ENCODE results near the gene ANTXR2.

The ANTXR2 gene

DNA sequence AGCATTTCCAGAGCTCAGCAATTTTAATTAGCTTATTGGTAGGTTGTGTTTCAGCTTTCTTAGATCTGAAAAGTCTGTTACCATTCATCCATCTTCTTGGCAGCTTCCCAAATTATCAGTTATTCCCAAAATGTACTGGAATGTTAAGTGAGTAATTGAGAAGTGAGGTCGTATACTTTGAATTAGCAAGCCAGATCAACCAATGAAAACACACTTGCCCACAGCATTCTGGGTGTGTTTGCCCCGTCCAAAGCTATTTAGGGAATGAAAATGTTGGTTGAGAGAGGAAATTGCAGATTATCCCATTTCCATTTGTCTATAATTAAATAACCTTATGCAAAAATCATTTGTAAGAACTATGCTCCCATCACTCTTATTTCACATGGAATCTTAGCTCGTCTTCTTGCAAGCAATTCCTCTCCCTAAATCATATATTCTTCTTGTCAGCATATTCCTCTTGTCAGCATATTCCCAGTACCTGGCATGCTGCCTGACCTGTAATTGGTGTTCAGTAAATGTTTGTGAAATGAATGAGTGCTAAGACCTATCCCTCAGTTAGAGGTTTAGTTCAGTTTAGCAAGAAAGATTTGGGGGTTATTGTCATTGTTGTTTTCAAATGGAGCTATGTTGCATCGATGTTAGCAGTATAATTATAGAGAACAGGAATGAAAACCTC is 23.3 kb upstream of the ANTXR2 start:
- no peak for TF ChIP-seq CREB1 (IDR thresholded peaks at IDR 0.05; ENCODE audit: low read depth)
- TF ChIP-seq CEBPB (IDR thresholded peaks at IDR 0.05): no peak
- TF ChIP-seq, protein P1, sequence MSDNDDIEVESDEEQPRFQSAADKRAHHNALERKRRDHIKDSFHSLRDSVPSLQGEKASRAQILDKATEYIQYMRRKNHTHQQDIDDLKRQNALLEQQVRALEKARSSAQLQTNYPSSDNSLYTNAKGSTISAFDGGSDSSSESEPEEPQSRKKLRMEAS (IDR thresholded peaks at IDR 0.05): no peak
- TF ChIP-seq EGR1 (IDR thresholded peaks at IDR 0.05): no peak
- no peak for TF ChIP-seq TCF12 (IDR thresholded peaks at IDR 0.05; ENCODE audit: low read depth)
- TF ChIP-seq ZBTB7A (IDR thresholded peaks at IDR 0.05; ENCODE audit: low read depth): no peak
- TF ChIP-seq TEAD4 (IDR thresholded peaks at IDR 0.05): no peak
- no peak for TF ChIP-seq TAF1 (IDR thresholded peaks at IDR 0.05; ENCODE audit: low read depth)
- TF ChIP-seq, protein P2, sequence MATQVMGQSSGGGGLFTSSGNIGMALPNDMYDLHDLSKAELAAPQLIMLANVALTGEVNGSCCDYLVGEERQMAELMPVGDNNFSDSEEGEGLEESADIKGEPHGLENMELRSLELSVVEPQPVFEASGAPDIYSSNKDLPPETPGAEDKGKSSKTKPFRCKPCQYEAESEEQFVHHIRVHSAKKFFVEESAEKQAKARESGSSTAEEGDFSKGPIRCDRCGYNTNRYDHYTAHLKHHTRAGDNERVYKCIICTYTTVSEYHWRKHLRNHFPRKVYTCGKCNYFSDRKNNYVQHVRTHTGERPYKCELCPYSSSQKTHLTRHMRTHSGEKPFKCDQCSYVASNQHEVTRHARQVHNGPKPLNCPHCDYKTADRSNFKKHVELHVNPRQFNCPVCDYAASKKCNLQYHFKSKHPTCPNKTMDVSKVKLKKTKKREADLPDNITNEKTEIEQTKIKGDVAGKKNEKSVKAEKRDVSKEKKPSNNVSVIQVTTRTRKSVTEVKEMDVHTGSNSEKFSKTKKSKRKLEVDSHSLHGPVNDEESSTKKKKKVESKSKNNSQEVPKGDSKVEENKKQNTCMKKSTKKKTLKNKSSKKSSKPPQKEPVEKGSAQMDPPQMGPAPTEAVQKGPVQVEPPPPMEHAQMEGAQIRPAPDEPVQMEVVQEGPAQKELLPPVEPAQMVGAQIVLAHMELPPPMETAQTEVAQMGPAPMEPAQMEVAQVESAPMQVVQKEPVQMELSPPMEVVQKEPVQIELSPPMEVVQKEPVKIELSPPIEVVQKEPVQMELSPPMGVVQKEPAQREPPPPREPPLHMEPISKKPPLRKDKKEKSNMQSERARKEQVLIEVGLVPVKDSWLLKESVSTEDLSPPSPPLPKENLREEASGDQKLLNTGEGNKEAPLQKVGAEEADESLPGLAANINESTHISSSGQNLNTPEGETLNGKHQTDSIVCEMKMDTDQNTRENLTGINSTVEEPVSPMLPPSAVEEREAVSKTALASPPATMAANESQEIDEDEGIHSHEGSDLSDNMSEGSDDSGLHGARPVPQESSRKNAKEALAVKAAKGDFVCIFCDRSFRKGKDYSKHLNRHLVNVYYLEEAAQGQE (IDR thresholded peaks at IDR 0.05; ENCODE audit: low read depth): no peak
- no peak for TF ChIP-seq NFIC (IDR thresholded peaks at IDR 0.05)
- TF ChIP-seq, protein P3, sequence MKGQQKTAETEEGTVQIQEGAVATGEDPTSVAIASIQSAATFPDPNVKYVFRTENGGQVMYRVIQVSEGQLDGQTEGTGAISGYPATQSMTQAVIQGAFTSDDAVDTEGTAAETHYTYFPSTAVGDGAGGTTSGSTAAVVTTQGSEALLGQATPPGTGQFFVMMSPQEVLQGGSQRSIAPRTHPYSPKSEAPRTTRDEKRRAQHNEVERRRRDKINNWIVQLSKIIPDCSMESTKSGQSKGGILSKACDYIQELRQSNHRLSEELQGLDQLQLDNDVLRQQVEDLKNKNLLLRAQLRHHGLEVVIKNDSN (IDR thresholded peaks at IDR 0.05): no peak
- TF ChIP-seq RAD21 (IDR thresholded peaks at IDR 0.05; ENCODE audit: low read depth): no peak
- no peak for TF ChIP-seq FOXM1 (IDR thresholded peaks at IDR 0.05; ENCODE audit: borderline replicate concordance, low read depth)
- no peak for TF ChIP-seq YY1 (IDR thresholded peaks at IDR 0.05; ENCODE audit: low read depth)
- no peak for TF ChIP-seq EP300 (IDR thresholded peaks at IDR 0.05; ENCODE audit: borderline replicate concordance)

DNA sequence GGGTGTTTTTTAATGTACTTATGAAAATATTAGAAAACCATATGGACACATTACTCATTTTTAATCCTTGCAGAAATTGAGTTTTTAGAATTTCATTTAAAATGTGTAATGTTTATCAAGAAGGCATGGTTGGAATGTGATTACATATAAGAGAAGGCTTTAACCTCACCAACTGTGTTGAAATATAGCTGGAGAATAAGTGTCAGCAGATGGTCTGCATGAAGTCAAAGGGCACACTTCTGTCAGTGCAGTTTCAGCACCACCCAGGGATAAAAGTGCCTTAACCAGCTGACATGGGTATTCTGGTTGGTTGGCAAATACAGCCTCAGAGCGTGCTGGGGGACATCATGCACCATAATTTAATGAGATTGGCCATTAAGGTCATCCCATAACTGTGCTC is 21.2 kb upstream of the ANTXR2 start:
- TF ChIP-seq, protein P1 (IDR thresholded peaks at IDR 0.05): no peak
- TF ChIP-seq, protein P2 (IDR thresholded peaks at IDR 0.05; ENCODE audit: low read depth): no peak
- TF ChIP-seq FOXM1 (IDR thresholded peaks at IDR 0.05; ENCODE audit: borderline replicate concordance, low read depth): no peak
- no peak for TF ChIP-seq YY1 (IDR thresholded peaks at IDR 0.05; ENCODE audit: low read depth)
- TF ChIP-seq TAF1 (IDR thresholded peaks at IDR 0.05; ENCODE audit: low read depth): no peak
- TF ChIP-seq, protein P3 (IDR thresholded peaks at IDR 0.05): no peak
- TF ChIP-seq CREB1 (IDR thresholded peaks at IDR 0.05; ENCODE audit: low read depth): no peak
- no peak for TF ChIP-seq RAD21 (IDR thresholded peaks at IDR 0.05; ENCODE audit: low read depth)
- TF ChIP-seq TEAD4 (IDR thresholded peaks at IDR 0.05): no peak
- no peak for TF ChIP-seq EP300 (IDR thresholded peaks at IDR 0.05; ENCODE audit: borderline replicate concordance)
- TF ChIP-seq CEBPB (IDR thresholded peaks at IDR 0.05): no peak
- TF ChIP-seq TCF12 (IDR thresholded peaks at IDR 0.05; ENCODE audit: low read depth): no peak
- no peak for TF ChIP-seq ZBTB7A (IDR thresholded peaks at IDR 0.05; ENCODE audit: low read depth)

DNA sequence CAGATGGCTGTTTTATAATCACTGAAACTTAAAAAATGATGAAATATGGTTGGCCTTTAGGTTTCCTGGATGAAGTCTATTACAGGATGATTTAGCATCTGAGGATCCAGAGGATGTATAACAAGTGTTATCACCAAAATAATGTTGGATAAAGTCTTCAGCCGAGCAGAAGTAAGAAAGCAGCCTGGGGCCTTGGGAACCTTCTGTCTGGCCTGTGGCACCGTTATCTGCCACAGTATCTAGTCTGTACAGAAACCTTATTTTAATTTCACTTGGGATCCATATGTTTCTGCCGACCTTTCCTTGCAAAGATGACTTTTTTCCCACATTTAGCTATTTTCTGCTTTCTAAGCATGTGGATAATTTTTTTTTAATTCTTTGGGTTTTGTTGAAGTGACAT is 20.5 kb upstream of the ANTXR2 start:
- TF ChIP-seq YY1 (IDR thresholded peaks at IDR 0.05; ENCODE audit: low read depth): no peak
- TF ChIP-seq CREB1 (IDR thresholded peaks at IDR 0.05; ENCODE audit: low read depth): no peak
- TF ChIP-seq RAD21 (IDR thresholded peaks at IDR 0.05; ENCODE audit: low read depth): no peak
- no peak for TF ChIP-seq NFIC (IDR thresholded peaks at IDR 0.05)
- TF ChIP-seq, protein P1 (IDR thresholded peaks at IDR 0.05): no peak
- no peak for TF ChIP-seq FOXM1 (IDR thresholded peaks at IDR 0.05; ENCODE audit: borderline replicate concordance, low read depth)
- no peak for TF ChIP-seq EGR1 (IDR thresholded peaks at IDR 0.05)
- TF ChIP-seq, protein P2 (IDR thresholded peaks at IDR 0.05; ENCODE audit: low read depth): no peak
- no peak for TF ChIP-seq ZBTB7A (IDR thresholded peaks at IDR 0.05; ENCODE audit: low read depth)
- TF ChIP-seq, protein P3 (IDR thresholded peaks at IDR 0.05): no peak
- TF ChIP-seq TCF12 (IDR thresholded peaks at IDR 0.05; ENCODE audit: low read depth): no peak
- TF ChIP-seq TEAD4 (IDR thresholded peaks at IDR 0.05): no peak

Measured in Ishikawa (cell line).